ENCODE results near the gene CYBA. TPM values are rescaled to one million over a fixed set of nuclear protein-coding genes. Genes with fewer than 3 reads are reported as not detected.

Gene CYBA
- total RNA-seq, 2 donors from 2014 or later = 188 to 220 TPM

DNA sequence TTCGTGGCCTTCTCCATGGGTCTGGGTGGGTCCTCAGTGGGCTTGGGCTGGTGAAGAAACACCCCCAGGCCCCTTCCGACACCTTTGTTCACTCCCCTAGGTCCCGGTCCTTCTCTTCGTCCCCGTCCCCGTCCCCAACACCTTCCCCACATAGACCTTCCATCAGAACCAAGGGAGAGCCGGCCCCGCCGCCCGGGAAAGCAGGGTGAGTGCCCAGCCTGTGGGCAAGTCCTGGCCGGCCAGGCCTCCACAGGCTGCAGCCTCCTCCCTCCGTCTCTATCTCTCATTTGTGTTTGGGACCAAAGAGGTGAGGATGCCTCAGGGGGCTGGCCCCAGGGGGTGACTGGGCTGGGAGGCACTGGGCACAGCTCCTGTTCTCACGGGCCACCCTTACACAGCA, 27.0 kb downstream of the CYBA start:
- Mint-ChIP-seq H3K4me1 (peaks cover 6% of the 10 kb centered on the region), H3K27me3 (ENCODE audit: insufficient read depth) (no peaks in the 10 kb centered on the region), H3K4me3 (no peak overlapping the region), H3K36me3 (ENCODE audit: low read depth) (peaks cover 68% of the 10 kb centered on the region), H3K27ac (no peak overlapping the region), H3K9me3 (no peaks in the 10 kb centered on the region)
- Histone ChIP-seq H3K27ac (ENCODE audit: low read depth, low read length) (no peak overlapping the region), H3K36me3 (ENCODE audit: control insufficient read depth, insufficient read depth, low read length) (peaks cover 81% of the 10 kb centered on the region), H3K9me3 (ENCODE audit: control insufficient read depth, low read length) (no peaks in the 10 kb centered on the region), H3K4me3 (ENCODE audit: low read length) (no peak overlapping the region), H3K9ac (ENCODE audit: extremely low read depth, low read length, poor library complexity, severe bottlenecking) (no peak overlapping the region), H3K27me3 (ENCODE audit: control insufficient read depth, insufficient read depth, low read length, poor library complexity, severe bottlenecking) (no peaks in the 10 kb centered on the region), H3K4me1 (ENCODE audit: control insufficient read depth, insufficient read depth, low read length) (peaks cover 10% of the 10 kb centered on the region)
- DNase-seq = no peak
- WGBS, 2 experiments (ENCODE audit: insufficient coverage in 1 of 2, insufficient read length in 1 of 2) = 95 to 100% methylated on average over 1 to 13 of the region's 13 CpGs
- TF ChIP-seq, protein P1, sequence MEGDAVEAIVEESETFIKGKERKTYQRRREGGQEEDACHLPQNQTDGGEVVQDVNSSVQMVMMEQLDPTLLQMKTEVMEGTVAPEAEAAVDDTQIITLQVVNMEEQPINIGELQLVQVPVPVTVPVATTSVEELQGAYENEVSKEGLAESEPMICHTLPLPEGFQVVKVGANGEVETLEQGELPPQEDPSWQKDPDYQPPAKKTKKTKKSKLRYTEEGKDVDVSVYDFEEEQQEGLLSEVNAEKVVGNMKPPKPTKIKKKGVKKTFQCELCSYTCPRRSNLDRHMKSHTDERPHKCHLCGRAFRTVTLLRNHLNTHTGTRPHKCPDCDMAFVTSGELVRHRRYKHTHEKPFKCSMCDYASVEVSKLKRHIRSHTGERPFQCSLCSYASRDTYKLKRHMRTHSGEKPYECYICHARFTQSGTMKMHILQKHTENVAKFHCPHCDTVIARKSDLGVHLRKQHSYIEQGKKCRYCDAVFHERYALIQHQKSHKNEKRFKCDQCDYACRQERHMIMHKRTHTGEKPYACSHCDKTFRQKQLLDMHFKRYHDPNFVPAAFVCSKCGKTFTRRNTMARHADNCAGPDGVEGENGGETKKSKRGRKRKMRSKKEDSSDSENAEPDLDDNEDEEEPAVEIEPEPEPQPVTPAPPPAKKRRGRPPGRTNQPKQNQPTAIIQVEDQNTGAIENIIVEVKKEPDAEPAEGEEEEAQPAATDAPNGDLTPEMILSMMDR (conservative IDR thresholded peaks at IDR 0.05) = no peak

DNA sequence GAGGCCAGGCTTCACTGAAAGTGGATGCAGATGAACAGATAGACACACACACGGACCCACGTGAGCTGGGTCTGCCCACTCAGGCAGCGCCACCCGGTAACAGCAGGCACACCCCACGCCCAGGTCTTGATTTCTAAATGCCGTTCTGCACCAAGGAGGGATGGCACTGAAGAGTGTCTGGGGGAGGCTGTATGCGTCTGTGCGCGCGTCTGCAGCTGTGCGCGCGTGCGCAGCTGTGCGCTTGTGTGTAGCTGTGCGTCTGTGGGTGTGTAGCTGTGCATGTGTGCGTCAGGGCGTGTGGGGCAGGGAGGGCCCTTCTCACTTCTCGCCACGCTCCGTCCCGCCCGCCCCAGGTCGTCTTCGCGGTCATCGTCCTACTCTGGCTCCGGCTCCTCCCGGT, 28.0 kb downstream of the CYBA start:
- H3K4me1 Mint-ChIP-seq = peaks cover 16% of the 10 kb centered on the region
- no peak for DNase-seq
- H3K36me3 ChIP-seq (ENCODE audit: control insufficient read depth, insufficient read depth, low read length) = peaks cover 80% of the 10 kb centered on the region
- H3K27me3 Mint-ChIP-seq (ENCODE audit: insufficient read depth) = no peaks in the 10 kb centered on the region
- WGBS, 2 experiments (ENCODE audit: insufficient coverage in 1 of 2, insufficient read length in 1 of 2) = 95 to 98% methylated on average over 29 of the region's 29 CpGs
- H3K27me3 ChIP-seq (ENCODE audit: control insufficient read depth, insufficient read depth, low read length, poor library complexity, severe bottlenecking) = no peaks in the 10 kb centered on the region
- TF ChIP-seq, protein P1 (conservative IDR thresholded peaks at IDR 0.05) = no peak
- H3K9ac ChIP-seq (ENCODE audit: extremely low read depth, low read length, poor library complexity, severe bottlenecking) = no peak overlapping the region
- H3K27ac Mint-ChIP-seq = no peak overlapping the region
- H3K9me3 Mint-ChIP-seq = no peaks in the 10 kb centered on the region
- H3K36me3 Mint-ChIP-seq (ENCODE audit: low read depth) = peaks cover 64% of the 10 kb centered on the region
- no peaks in the 10 kb centered on the region for H3K9me3 ChIP-seq (ENCODE audit: control insufficient read depth, low read length)
- H3K4me3 Mint-ChIP-seq = no peak overlapping the region
- H3K27ac ChIP-seq (ENCODE audit: low read depth, low read length) = no peak overlapping the region
- no peak overlapping the region for H3K4me3 ChIP-seq (ENCODE audit: low read length)
- H3K4me1 ChIP-seq (ENCODE audit: control insufficient read depth, insufficient read depth, low read length) = peaks cover 20% of the 10 kb centered on the region

DNA sequence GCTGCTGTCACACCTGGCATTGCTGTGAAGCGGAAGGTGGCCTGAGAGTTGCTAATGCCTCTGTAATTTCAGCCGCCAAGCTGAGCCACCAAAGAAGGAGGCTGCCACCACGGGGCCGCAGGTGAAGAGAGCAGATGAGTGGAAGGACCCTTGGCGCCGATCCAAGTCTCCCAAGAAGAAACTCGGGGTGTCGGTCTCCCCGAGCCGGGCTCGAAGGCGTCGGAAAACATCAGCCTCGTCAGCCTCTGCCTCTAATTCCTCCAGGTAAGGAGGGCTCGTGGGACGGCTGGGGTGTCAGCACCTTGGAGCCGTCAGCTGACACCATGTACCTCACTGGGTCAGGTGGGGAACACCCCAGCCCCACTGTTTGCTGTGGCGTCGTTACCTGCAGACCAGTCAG, 28.7 kb downstream of the CYBA start:
- peaks cover 76% of the 10 kb centered on the region for H3K36me3 ChIP-seq (ENCODE audit: control insufficient read depth, insufficient read depth, low read length)
- Mint-ChIP-seq H3K27ac (no peak overlapping the region), H3K27me3 (ENCODE audit: insufficient read depth) (no peaks in the 10 kb centered on the region), H3K4me3 (no peak overlapping the region), H3K4me1 (peaks cover 23% of the 10 kb centered on the region), H3K9me3 (no peaks in the 10 kb centered on the region), H3K36me3 (ENCODE audit: low read depth) (peaks cover 57% of the 10 kb centered on the region)
- TF ChIP-seq, protein P1 (conservative IDR thresholded peaks at IDR 0.05) = no peak
- H3K27ac ChIP-seq (ENCODE audit: low read depth, low read length) = no peak overlapping the region
- no peaks in the 10 kb centered on the region for H3K9me3 ChIP-seq (ENCODE audit: control insufficient read depth, low read length)
- H3K4me3 ChIP-seq (ENCODE audit: low read length) = no peak overlapping the region
- DNase-seq = no peak
- WGBS, 2 experiments (ENCODE audit: insufficient coverage in 1 of 2, insufficient read length in 1 of 2) = 95 to 96% methylated on average over 17 to 19 of the region's 19 CpGs
- H3K4me1 ChIP-seq (ENCODE audit: control insufficient read depth, insufficient read depth, low read length) = peaks cover 27% of the 10 kb centered on the region
- no peaks in the 10 kb centered on the region for H3K27me3 ChIP-seq (ENCODE audit: control insufficient read depth, insufficient read depth, low read length, poor library complexity, severe bottlenecking)
- no peak overlapping the region for H3K9ac ChIP-seq (ENCODE audit: extremely low read depth, low read length, poor library complexity, severe bottlenecking)
